GM23338 (cell line): Measurements from ENCODE around the gene PNMA6A. TPM values are rescaled to one million over a fixed set of nuclear protein-coding genes. Genes with fewer than 3 reads are reported as not detected.

Experiments
- ATAC-seq: fragments of 200-7000 bp; cut with Tn5 transposase; 3 replicates; pipeline ENCODE4 v1.9.1; 2020
- DNase-seq: peaks from one replicate; pipeline ENCODE4 v3.0.0-alpha.2; 2015; ENCODE audit warnings: low spot score
- H2AFZ ChIP-seq: fragments of 200-600 bp; sonication (generic); 2 replicates; pipeline ENCODE4 v1.8.0; 2016; ENCODE audit warnings: antibody characterized with exemption, mild to moderate bottlenecking, moderate library complexity
- H3F3A ChIP-seq: fragments of 200-600 bp; sonication (generic); replicated peaks from 2 replicates; pipeline ENCODE4 v1.8.0; 2017; ENCODE audit warnings: antibody characterized with exemption, mixed run types, low read depth
- H3K27ac ChIP-seq: fragments of 200-600 bp; sonication (generic); 2 replicates; pipeline ENCODE4 v1.6.1; 2016; ENCODE audit warnings: low read depth
- H3K27me3 ChIP-seq: fragments of 200-600 bp; sonication (generic); 2 replicates; pipeline ENCODE4 v1.8.0; 2016; ENCODE audit warnings: mild to moderate bottlenecking, mixed run types, moderate library complexity; ENCODE audit not compliant: insufficient read depth
- H3K36me3 ChIP-seq: fragments of 200-600 bp; sonication (generic); 2 replicates; pipeline ENCODE4 v1.8.0; 2016; ENCODE audit warnings: mild to moderate bottlenecking; ENCODE audit not compliant: insufficient read depth
- H3K4me1 ChIP-seq: fragments of 200-600 bp; sonication (generic); 2 replicates; pipeline ENCODE4 v1.8.0; 2016; ENCODE audit warnings: mild to moderate bottlenecking, moderate library complexity; ENCODE audit not compliant: insufficient read depth
- H3K4me2 ChIP-seq: fragments of 200-600 bp; sonication (generic); 2 replicates; pipeline ENCODE4 v1.7.1; 2017; ENCODE audit warnings: mixed run types
- H3K4me3 ChIP-seq: fragments of 200-600 bp; sonication (generic); 2 replicates; pipeline ENCODE4 v1.6.1; 2016; ENCODE audit warnings: mixed run types
- H3K79me2 ChIP-seq: fragments of 200-600 bp; sonication (generic); replicated peaks from 2 replicates; pipeline ENCODE4 v1.8.0; 2017; ENCODE audit warnings: mild to moderate bottlenecking; ENCODE audit not compliant: insufficient read depth
- H3K9me2 ChIP-seq: fragments of 200-600 bp; sonication (generic); 2 replicates; pipeline ENCODE4 v1.8.0; 2017; ENCODE audit not compliant: insufficient read depth
- H4K20me1 ChIP-seq: fragments of 200-600 bp; sonication (generic); replicated peaks from 2 replicates; pipeline ENCODE4 v1.8.0; 2017; ENCODE audit warnings: mild to moderate bottlenecking; ENCODE audit not compliant: insufficient read depth
- H3K27ac Mint-ChIP-seq: 2 replicates; pipeline ENCODE4 v1.8.0; 2020; ENCODE audit warnings: inconsistent platforms, mild to moderate bottlenecking, moderate library complexity, mixed read lengths
- H3K27me3 Mint-ChIP-seq: 3 replicates; pipeline ENCODE4 v1.8.0; 2022; ENCODE audit warnings: low read depth, mild to moderate bottlenecking, moderate library complexity, mixed read lengths, inconsistent platforms; ENCODE audit not compliant: insufficient read depth, poor library complexity
- H3K36me3 Mint-ChIP-seq: 3 replicates; pipeline ENCODE4 v1.8.0; 2021; ENCODE audit warnings: low read depth, mild to moderate bottlenecking, inconsistent platforms, moderate library complexity, mixed read lengths
- H3K4me1 Mint-ChIP-seq: 3 replicates; pipeline ENCODE4 v1.8.0; 2020; ENCODE audit warnings: mild to moderate bottlenecking, inconsistent platforms, mixed read lengths
- H3K4me3 Mint-ChIP-seq: 3 replicates; pipeline ENCODE4 v1.8.0; 2021; ENCODE audit warnings: moderate library complexity, mild to moderate bottlenecking, inconsistent platforms, mixed read lengths
- H3K9me3 Mint-ChIP-seq: 3 replicates; pipeline ENCODE4 v1.8.0; 2020; ENCODE audit warnings: moderate library complexity, mild to moderate bottlenecking, inconsistent platforms, mixed read lengths
- CREB1 ChIP-seq: fragments of 250-450 bp; sonication (Bioruptor Pico); IDR thresholded peaks from 2 replicates; pipeline ENCODE4 v1.5.0; 2020; ENCODE audit warnings: low read depth, mild to moderate bottlenecking, moderate library complexity
- ETS1 ChIP-seq: IDR thresholded peaks from 2 replicates; pipeline ENCODE4 v1.6.1; 2016; ENCODE audit warnings: antibody characterized with exemption
- EZH2 ChIP-seq: fragments of 200-600 bp; sonication (generic); IDR thresholded peaks from one replicate; pipeline ENCODE4 v1.8.0; 2017; ENCODE audit warnings: antibody characterized with exemption, mild to moderate bottlenecking, low read depth; ENCODE audit not compliant: unreplicated experiment
- EZH2phosphoT487 ChIP-seq: fragments of 200-600 bp; sonication (generic); IDR thresholded peaks from one replicate; pipeline ENCODE4 v1.8.1; 2018; ENCODE audit warnings: antibody characterized with exemption; ENCODE audit not compliant: unreplicated experiment
- JUNB ChIP-seq: IDR thresholded peaks from one replicate; pipeline ENCODE4 v1.6.1; 2016; ENCODE audit warnings: antibody characterized with exemption; ENCODE audit not compliant: unreplicated experiment
- POLR2AphosphoS5 ChIP-seq: IDR thresholded peaks from 2 replicates; pipeline ENCODE4 v1.6.1; 2016; ENCODE audit warnings: antibody characterized with exemption, low read depth
- ZNF114 ChIP-seq: fragments of 250-450 bp; sonication (Bioruptor Pico); IDR thresholded peaks from 2 replicates; pipeline ENCODE4 v1.5.0; 2020; ENCODE audit warnings: mild to moderate bottlenecking, moderate library complexity
- ZNF331 ChIP-seq: fragments of 250-450 bp; sonication (Bioruptor Pico); IDR thresholded peaks from 2 replicates; pipeline ENCODE4 v1.5.0; 2020; ENCODE audit warnings: low read depth, mild to moderate bottlenecking, moderate library complexity
- polyA plus RNA-seq: library from polyadenylated mRNA; unstranded; fragments of >200 nt; fragmentation: Nextera tagmentation; extraction: Ambion mirVana; gene quantifications from 2 replicates; pipeline ENCODE4 v1.2.1, GENCODE V29; 2016
- total RNA-seq: library from RNA; depleted of rRNA; stranded (reverse); fragments of >200 nt; shearing (Covaris generic); gene quantifications from 2 replicates; pipeline ENCODE4 v1.2.3, GENCODE V29; 2014
- TF ChIP-seq, protein P1 (sequence below): IDR thresholded peaks from one replicate; pipeline ENCODE4 v1.6.1; 2018; ENCODE audit warnings: antibody characterized with exemption; ENCODE audit not compliant: unreplicated experiment
- TF ChIP-seq, protein P2 (sequence below), 2 experiments: fragments of 200-600 bp in 1 of 2; sonication (generic) in 1 of 2; conservative IDR thresholded peaks; 2 replicates each; pipeline versions ENCODE4 v1.5.1 to v1.6.1; 2016 to 2017; ENCODE audit warnings: antibody characterized with exemption in 2 of 2, low read depth in 2 of 2, mild to moderate bottlenecking in 2 of 2, moderate library complexity in 1 of 2

PNMA6A gene
- total and polyA plus RNA-seq, 2 experiments from 2014 or later: 2.4 to 7.1 TPM

GRCh38 chrX:153061732-153062131 lies 10.5 kb upstream of the PNMA6A start:
- Histone ChIP-seq H3K4me2 (no peak overlapping the region), H3K27me3 (peaks cover 3% of the 10 kb centered on the region; the same call in 1 of the 2 replicates)

More at GRCh38 chrX:153061732-153062131, 10.5 kb upstream of the PNMA6A start:
- H3K4me1 ChIP-seq: peaks cover 6% of the 10 kb centered on the region; the same call in 1 of the 2 replicates
- Mint-ChIP-seq H3K27me3 (peaks cover 13% of the 10 kb centered on the region), H3K36me3 (peaks cover 2% of the 10 kb centered on the region; the same call in 1 of the 3 replicates), H3K9me3 (no peaks in the 10 kb centered on the region; the same call in 1 of the 3 replicates), H3K4me3 (no peak overlapping the region), H3K4me1 (peaks cover 12% of the 10 kb centered on the region; the same call in 2 of the 3 replicates), H3K27ac (no peak overlapping the region)
- H3K27ac ChIP-seq: no peak overlapping the region
- H3K4me3 ChIP-seq: no peak overlapping the region
- no peak overlapping the region for H2AFZ ChIP-seq
- no peaks in the 10 kb centered on the region for H3F3A ChIP-seq
- no peaks in the 10 kb centered on the region for H4K20me1 ChIP-seq
- DNase-seq: no peak
- H3K9me2 ChIP-seq: no peaks in the 10 kb centered on the region
- no peak for ATAC-seq
- no peaks in the 10 kb centered on the region for H3K36me3 ChIP-seq
- TF ChIP-seq JUNB: no peak
- TF ChIP-seq ETS1: no peak
- TF ChIP-seq ZNF114 (CRISPR knock-in tag): no peak
- no peak for TF ChIP-seq CREB1 (CRISPR knock-in tag)
- no peak for TF ChIP-seq EZH2
- no peak for TF ChIP-seq ZNF331
- TF ChIP-seq, protein P1, sequence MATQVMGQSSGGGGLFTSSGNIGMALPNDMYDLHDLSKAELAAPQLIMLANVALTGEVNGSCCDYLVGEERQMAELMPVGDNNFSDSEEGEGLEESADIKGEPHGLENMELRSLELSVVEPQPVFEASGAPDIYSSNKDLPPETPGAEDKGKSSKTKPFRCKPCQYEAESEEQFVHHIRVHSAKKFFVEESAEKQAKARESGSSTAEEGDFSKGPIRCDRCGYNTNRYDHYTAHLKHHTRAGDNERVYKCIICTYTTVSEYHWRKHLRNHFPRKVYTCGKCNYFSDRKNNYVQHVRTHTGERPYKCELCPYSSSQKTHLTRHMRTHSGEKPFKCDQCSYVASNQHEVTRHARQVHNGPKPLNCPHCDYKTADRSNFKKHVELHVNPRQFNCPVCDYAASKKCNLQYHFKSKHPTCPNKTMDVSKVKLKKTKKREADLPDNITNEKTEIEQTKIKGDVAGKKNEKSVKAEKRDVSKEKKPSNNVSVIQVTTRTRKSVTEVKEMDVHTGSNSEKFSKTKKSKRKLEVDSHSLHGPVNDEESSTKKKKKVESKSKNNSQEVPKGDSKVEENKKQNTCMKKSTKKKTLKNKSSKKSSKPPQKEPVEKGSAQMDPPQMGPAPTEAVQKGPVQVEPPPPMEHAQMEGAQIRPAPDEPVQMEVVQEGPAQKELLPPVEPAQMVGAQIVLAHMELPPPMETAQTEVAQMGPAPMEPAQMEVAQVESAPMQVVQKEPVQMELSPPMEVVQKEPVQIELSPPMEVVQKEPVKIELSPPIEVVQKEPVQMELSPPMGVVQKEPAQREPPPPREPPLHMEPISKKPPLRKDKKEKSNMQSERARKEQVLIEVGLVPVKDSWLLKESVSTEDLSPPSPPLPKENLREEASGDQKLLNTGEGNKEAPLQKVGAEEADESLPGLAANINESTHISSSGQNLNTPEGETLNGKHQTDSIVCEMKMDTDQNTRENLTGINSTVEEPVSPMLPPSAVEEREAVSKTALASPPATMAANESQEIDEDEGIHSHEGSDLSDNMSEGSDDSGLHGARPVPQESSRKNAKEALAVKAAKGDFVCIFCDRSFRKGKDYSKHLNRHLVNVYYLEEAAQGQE: no peak
- no peak for TF ChIP-seq EZH2phosphoT487
- TF ChIP-seq, protein P2, sequence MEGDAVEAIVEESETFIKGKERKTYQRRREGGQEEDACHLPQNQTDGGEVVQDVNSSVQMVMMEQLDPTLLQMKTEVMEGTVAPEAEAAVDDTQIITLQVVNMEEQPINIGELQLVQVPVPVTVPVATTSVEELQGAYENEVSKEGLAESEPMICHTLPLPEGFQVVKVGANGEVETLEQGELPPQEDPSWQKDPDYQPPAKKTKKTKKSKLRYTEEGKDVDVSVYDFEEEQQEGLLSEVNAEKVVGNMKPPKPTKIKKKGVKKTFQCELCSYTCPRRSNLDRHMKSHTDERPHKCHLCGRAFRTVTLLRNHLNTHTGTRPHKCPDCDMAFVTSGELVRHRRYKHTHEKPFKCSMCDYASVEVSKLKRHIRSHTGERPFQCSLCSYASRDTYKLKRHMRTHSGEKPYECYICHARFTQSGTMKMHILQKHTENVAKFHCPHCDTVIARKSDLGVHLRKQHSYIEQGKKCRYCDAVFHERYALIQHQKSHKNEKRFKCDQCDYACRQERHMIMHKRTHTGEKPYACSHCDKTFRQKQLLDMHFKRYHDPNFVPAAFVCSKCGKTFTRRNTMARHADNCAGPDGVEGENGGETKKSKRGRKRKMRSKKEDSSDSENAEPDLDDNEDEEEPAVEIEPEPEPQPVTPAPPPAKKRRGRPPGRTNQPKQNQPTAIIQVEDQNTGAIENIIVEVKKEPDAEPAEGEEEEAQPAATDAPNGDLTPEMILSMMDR (conservative IDR thresholded peaks at IDR 0.05; ENCODE audit: low read depth in 2 of 2): no peak
- no peak for TF ChIP-seq POLR2AphosphoS5
- H3K79me2 ChIP-seq: no peaks in the 10 kb centered on the region
